Measurements from ENCODE around the gene AP2B1.

The AP2B1 gene

DNA sequence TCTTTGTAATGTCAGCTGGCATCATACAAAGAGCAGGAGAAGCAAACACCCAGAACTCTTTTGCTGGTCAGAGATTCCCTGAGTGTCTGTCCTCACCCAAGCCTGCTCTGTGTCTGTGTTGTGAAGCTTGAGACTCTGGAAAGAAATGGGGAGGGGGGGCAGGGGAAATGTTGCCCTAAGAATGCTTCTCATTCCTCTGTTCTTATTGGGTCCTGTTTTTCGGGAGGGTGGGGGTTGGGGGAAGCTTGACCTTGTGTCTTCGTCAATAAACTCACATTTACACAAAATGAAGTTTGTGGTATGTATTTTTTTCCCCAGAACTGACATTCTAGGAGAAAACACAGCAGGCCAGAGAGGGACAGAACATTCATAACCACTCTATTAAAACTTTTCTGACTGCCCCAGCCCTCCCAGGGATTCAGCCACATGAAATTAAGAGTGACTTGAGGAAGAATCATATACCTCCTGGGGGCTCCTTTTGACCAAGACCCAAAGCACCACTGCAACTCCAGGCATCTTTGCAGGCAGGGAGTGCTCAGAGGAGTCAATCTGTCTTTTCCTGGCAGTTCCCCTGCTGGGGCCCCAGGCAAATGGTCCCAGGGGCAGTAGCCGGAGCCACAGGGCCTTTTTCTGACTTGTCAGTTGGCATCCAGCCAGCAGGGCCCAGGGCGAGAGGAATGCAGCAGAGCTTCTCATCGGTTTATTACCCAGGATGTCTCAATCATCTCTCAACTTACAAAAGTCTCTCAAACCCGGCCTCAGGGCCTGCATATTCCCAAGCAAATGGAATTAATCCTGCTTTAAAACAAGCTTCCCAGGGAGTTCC is 139.2 kb downstream of the AP2B1 start:
- H3K4me1 ChIP-seq (ENCODE audit: control insufficient read depth, insufficient read depth, low read length) = peaks cover 29% of the 10 kb centered on the region
- POLR2A ChIA-PET = interaction anchor here (0.7 to 1.4 kb wide), 3 partner anchors 13 to 83 kb away, joined by 3 to 4 read pairs (median 4); partner anchors contain the start of gene TAF15
- peaks cover 26 to 41% of the 10 kb centered on the region in 2 experiments for H3K36me3 ChIP-seq (ENCODE audit: control insufficient read depth in 2 of 2, insufficient read depth in 1 of 2, low read length in 2 of 2)
- no peak overlapping the region for H3K4me3 ChIP-seq (ENCODE audit: low read depth, low read length)
- peak overlapping the region; percentile 56 for H3K27ac ChIP-seq (ENCODE audit: extremely low read depth, low read depth, low read length)
- no peaks in the 10 kb centered on the region for H3K9me3 ChIP-seq (ENCODE audit: control insufficient read depth, insufficient read depth, low read depth, low read length)
- CTCF ChIA-PET = interaction anchor here (0.6 to 5.3 kb wide), 7 partner anchors 18 to 172 kb away, joined by 3 to 44 read pairs (median 6); no protein-coding TSS in a partner anchor
- TF ChIP-seq EGR2 (tag by site-specific recombination; IDR thresholded peaks at IDR 0.05; ENCODE audit: low read depth) (no peak), ZNF416 (tag by site-specific recombination; IDR thresholded peaks at IDR 0.05) (no peak), ZSCAN30 (tag by site-specific recombination; IDR thresholded peaks at IDR 0.05) (peak; percentile 82), ZNF223 (tag by site-specific recombination; IDR thresholded peaks at IDR 0.05) (no peak), ZNF660 (tag by site-specific recombination; IDR thresholded peaks at IDR 0.05) (peak; percentile 97), ZNF747 (tag by site-specific recombination; IDR thresholded peaks at IDR 0.05) (no peak), FEZF1 (tag by site-specific recombination; IDR thresholded peaks at IDR 0.05) (peak; percentile 94), KLF10 (tag by site-specific recombination; IDR thresholded peaks at IDR 0.05) (peak; percentile 63; the same call in 1 of the 2 replicates), ZNF324 (tag by site-specific recombination; IDR thresholded peaks at IDR 0.05) (0 out of 2 replicates have a peak, but pooled peaks have one; percentile 33), OSR2 (tag by site-specific recombination; IDR thresholded peaks at IDR 0.05) (peak; percentile 95), ZBTB20 (tag by site-specific recombination; IDR thresholded peaks at IDR 0.05) (peak; percentile 72), ZNF37A (tag by site-specific recombination; IDR thresholded peaks at IDR 0.05) (0 out of 2 replicates have a peak, but pooled peaks have one; percentile 28), ZNF169 (tag by site-specific recombination; IDR thresholded peaks at IDR 0.05) (no peak), ZNF335 (tag by site-specific recombination; conservative IDR thresholded peaks at IDR 0.05) (peak; percentile 47), GLIS2 (tag by site-specific recombination; IDR thresholded peaks at IDR 0.05) (0 out of 2 replicates have a peak, but pooled peaks have one; percentile 10), ZNF585B (tag by site-specific recombination; IDR thresholded peaks at IDR 0.05) (no peak), ZNF175 (tag by site-specific recombination; IDR thresholded peaks at IDR 0.05) (no peak), ZNF837 (tag by site-specific recombination; IDR thresholded peaks at IDR 0.05) (no peak), ZNF571 (tag by site-specific recombination; IDR thresholded peaks at IDR 0.05) (no peak), RBAK (tag by site-specific recombination; IDR thresholded peaks at IDR 0.05) (no peak)
- TF ChIP-seq, protein P1, sequence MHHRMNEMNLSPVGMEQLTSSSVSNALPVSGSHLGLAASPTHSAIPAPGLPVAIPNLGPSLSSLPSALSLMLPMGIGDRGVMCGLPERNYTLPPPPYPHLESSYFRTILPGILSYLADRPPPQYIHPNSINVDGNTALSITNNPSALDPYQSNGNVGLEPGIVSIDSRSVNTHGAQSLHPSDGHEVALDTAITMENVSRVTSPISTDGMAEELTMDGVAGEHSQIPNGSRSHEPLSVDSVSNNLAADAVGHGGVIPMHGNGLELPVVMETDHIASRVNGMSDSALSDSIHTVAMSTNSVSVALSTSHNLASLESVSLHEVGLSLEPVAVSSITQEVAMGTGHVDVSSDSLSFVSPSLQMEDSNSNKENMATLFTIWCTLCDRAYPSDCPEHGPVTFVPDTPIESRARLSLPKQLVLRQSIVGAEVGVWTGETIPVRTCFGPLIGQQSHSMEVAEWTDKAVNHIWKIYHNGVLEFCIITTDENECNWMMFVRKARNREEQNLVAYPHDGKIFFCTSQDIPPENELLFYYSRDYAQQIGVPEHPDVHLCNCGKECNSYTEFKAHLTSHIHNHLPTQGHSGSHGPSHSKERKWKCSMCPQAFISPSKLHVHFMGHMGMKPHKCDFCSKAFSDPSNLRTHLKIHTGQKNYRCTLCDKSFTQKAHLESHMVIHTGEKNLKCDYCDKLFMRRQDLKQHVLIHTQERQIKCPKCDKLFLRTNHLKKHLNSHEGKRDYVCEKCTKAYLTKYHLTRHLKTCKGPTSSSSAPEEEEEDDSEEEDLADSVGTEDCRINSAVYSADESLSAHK (tag by site-specific recombination; IDR thresholded peaks at IDR 0.05) = 0 out of 2 replicates have a peak, but pooled peaks have one; percentile 12
- TF ChIP-seq, protein P2, sequence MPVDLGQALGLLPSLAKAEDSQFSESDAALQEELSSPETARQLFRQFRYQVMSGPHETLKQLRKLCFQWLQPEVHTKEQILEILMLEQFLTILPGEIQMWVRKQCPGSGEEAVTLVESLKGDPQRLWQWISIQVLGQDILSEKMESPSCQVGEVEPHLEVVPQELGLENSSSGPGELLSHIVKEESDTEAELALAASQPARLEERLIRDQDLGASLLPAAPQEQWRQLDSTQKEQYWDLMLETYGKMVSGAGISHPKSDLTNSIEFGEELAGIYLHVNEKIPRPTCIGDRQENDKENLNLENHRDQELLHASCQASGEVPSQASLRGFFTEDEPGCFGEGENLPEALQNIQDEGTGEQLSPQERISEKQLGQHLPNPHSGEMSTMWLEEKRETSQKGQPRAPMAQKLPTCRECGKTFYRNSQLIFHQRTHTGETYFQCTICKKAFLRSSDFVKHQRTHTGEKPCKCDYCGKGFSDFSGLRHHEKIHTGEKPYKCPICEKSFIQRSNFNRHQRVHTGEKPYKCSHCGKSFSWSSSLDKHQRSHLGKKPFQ (tag by site-specific recombination; IDR thresholded peaks at IDR 0.05) = peak; percentile 22; the same call in 1 of the 2 replicates
- TF ChIP-seq, protein P3, sequence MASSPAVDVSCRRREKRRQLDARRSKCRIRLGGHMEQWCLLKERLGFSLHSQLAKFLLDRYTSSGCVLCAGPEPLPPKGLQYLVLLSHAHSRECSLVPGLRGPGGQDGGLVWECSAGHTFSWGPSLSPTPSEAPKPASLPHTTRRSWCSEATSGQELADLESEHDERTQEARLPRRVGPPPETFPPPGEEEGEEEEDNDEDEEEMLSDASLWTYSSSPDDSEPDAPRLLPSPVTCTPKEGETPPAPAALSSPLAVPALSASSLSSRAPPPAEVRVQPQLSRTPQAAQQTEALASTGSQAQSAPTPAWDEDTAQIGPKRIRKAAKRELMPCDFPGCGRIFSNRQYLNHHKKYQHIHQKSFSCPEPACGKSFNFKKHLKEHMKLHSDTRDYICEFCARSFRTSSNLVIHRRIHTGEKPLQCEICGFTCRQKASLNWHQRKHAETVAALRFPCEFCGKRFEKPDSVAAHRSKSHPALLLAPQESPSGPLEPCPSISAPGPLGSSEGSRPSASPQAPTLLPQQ (tag by site-specific recombination; IDR thresholded peaks at IDR 0.05) = 0 out of 2 replicates have a peak, but pooled peaks have one; percentile 49
- TF ChIP-seq, protein P4, sequence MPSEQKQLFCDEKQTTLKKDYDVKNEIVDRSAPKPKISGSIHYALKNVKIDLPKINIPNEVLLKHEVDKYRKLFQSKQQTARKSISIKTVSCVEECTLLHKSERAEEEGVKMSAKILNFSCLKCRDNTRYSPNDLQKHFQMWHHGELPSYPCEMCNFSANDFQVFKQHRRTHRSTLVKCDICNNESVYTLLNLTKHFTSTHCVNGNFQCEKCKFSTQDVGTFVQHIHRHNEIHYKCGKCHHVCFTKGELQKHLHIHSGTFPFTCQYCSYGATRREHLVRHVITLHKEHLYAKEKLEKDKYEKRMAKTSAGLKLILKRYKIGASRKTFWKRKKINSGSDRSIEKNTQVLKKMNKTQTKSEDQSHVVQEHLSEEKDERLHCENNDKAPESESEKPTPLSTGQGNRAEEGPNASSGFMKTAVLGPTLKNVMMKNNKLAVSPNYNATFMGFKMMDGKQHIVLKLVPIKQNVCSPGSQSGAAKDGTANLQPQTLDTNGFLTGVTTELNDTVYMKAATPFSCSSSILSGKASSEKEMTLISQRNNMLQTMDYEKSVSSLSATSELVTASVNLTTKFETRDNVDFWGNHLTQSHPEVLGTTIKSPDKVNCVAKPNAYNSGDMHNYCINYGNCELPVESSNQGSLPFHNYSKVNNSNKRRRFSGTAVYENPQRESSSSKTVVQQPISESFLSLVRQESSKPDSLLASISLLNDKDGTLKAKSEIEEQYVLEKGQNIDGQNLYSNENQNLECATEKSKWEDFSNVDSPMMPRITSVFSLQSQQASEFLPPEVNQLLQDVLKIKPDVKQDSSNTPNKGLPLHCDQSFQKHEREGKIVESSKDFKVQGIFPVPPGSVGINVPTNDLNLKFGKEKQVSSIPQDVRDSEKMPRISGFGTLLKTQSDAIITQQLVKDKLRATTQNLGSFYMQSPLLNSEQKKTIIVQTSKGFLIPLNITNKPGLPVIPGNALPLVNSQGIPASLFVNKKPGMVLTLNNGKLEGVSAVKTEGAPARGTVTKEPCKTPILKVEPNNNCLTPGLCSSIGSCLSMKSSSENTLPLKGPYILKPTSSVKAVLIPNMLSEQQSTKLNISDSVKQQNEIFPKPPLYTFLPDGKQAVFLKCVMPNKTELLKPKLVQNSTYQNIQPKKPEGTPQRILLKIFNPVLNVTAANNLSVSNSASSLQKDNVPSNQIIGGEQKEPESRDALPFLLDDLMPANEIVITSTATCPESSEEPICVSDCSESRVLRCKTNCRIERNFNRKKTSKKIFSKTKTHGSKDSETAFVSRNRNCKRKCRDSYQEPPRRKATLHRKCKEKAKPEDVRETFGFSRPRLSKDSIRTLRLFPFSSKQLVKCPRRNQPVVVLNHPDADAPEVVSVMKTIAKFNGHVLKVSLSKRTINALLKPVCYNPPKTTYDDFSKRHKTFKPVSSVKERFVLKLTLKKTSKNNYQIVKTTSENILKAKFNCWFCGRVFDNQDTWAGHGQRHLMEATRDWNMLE (tag by site-specific recombination; conservative IDR thresholded peaks at IDR 0.05; ENCODE audit: low read depth) = no peak
- TF ChIP-seq, protein P5, sequence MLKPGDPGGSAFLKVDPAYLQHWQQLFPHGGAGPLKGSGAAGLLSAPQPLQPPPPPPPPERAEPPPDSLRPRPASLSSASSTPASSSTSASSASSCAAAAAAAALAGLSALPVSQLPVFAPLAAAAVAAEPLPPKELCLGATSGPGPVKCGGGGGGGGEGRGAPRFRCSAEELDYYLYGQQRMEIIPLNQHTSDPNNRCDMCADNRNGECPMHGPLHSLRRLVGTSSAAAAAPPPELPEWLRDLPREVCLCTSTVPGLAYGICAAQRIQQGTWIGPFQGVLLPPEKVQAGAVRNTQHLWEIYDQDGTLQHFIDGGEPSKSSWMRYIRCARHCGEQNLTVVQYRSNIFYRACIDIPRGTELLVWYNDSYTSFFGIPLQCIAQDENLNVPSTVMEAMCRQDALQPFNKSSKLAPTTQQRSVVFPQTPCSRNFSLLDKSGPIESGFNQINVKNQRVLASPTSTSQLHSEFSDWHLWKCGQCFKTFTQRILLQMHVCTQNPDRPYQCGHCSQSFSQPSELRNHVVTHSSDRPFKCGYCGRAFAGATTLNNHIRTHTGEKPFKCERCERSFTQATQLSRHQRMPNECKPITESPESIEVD (tag by site-specific recombination; IDR thresholded peaks at IDR 0.05) = peak; percentile 76
